Hepatocyte (in vitro differentiated cells): Measurements from ENCODE around the gene WDR91.

Experiments
- EZH2 ChIP-seq: fragments of 200-600 bp; sonication (generic); IDR thresholded peaks from 2 replicates; pipeline ENCODE4 v1.6.1; 2016; ENCODE audit warnings: antibody characterized with exemption, mild to moderate bottlenecking, borderline replicate concordance
- EZH2phosphoT487 ChIP-seq: fragments of 200-600 bp; sonication (generic); IDR thresholded peaks from one replicate; pipeline ENCODE4 v1.6.1; 2018; ENCODE audit warnings: antibody characterized with exemption, mild to moderate bottlenecking, low read depth, moderate library complexity; ENCODE audit not compliant: unreplicated experiment, severe bottlenecking
- TF ChIP-seq, protein P1 (sequence below): fragments of 200-600 bp; sonication (generic); IDR thresholded peaks from 2 replicates; pipeline ENCODE4 v1.5.1; 2016; ENCODE audit warnings: antibody characterized with exemption, mild to moderate bottlenecking; ENCODE audit not compliant: poor library complexity

- TF ChIP-seq, protein P1, sequence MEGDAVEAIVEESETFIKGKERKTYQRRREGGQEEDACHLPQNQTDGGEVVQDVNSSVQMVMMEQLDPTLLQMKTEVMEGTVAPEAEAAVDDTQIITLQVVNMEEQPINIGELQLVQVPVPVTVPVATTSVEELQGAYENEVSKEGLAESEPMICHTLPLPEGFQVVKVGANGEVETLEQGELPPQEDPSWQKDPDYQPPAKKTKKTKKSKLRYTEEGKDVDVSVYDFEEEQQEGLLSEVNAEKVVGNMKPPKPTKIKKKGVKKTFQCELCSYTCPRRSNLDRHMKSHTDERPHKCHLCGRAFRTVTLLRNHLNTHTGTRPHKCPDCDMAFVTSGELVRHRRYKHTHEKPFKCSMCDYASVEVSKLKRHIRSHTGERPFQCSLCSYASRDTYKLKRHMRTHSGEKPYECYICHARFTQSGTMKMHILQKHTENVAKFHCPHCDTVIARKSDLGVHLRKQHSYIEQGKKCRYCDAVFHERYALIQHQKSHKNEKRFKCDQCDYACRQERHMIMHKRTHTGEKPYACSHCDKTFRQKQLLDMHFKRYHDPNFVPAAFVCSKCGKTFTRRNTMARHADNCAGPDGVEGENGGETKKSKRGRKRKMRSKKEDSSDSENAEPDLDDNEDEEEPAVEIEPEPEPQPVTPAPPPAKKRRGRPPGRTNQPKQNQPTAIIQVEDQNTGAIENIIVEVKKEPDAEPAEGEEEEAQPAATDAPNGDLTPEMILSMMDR, result no peak
- TF ChIP-seq EZH2phosphoT487, result no peak
- TF ChIP-seq EZH2, result no peak
Observed at GRCh38 chr7:135193615-135194081, 17.7 kb downstream of the WDR91 start.
